K562 treated with DMSO at 1 percent for 4 hours (cell line): Measurements from ENCODE around the gene YARS1. TPM values are rescaled to one million over a fixed set of nuclear protein-coding genes. Genes with fewer than 3 reads are reported as not detected.

ENCODE experiments used
- total RNA-seq: library from RNA; unstranded; fragments of 300-600 nt; gene quantifications from 2 replicates; pipeline ENCODE4 v1.2.3, GENCODE V29; 2022; ENCODE audit not compliant: insufficient read depth

The YARS1 gene
- 321 and 328 TPM in 2 replicates for total RNA-seq

GRCh38 chr1:32817159-32817814 lies at the start of gene YARS1, which contains the start of gene S100PBP:
Gene YARS1, minus strand, starts transcription at chr1:32817358. Its CDS starts 114 bp downstream, at chr1:32817244.
Gene S100PBP, plus strand, starts transcription at chr1:32817653. Its CDS starts 8,447 bp downstream, at chr1:32826100.

Other genes starting within 250 kb of the YARS1 start
- gene ZBTB8OS, start 166.8 kb downstream of the YARS1 start, total RNA-seq = 45.2 and 58.5 TPM in 2 replicates
- 193 and 221 TPM in 2 replicates for gene RBBP4, start 166.2 kb downstream of the YARS1 start, total RNA-seq
- gene SYNC, start 114.6 kb downstream of the YARS1 start, total RNA-seq = 0.99 TPM in 1 of 2 replicates, not detected in the other
- 8.3 and 13.2 TPM in 2 replicates for gene S100PBP, start 295 bp upstream of the YARS1 start, total RNA-seq
- gene FNDC5, start 53.6 kb upstream of the YARS1 start, total RNA-seq = not detected in 2 replicates
- gene HPCA, start 69.1 kb upstream of the YARS1 start, total RNA-seq = not detected in 2 replicates
- 30.3 and 51.1 TPM in 2 replicates for gene TMEM54, start 84.0 kb upstream of the YARS1 start, total RNA-seq
- 20.6 and 26.8 TPM in 2 replicates for gene RNF19B, start 147.5 kb upstream of the YARS1 start, total RNA-seq
- gene AK2, start 219.5 kb upstream of the YARS1 start, total RNA-seq = 191 and 291 TPM in 2 replicates